Glutamatergic neuron (in vitro differentiated cells): Measurements from ENCODE around the gene MAP7. TPM values are rescaled to one million over a fixed set of nuclear protein-coding genes. Genes with fewer than 3 reads are reported as not detected.

Source experiments
- DNase-seq: peaks from one replicate; pipeline ENCODE4 v3.0.0; 2022
- H3K27ac Mint-ChIP-seq: one replicate; pipeline ENCODE4 v1.8.0; 2020; ENCODE audit warnings: mild to moderate bottlenecking, mixed read lengths, inconsistent platforms; ENCODE audit not compliant: unreplicated experiment
- H3K27me3 Mint-ChIP-seq: one replicate; pipeline ENCODE4 v1.8.0; 2020; ENCODE audit warnings: mild to moderate bottlenecking, moderate library complexity, mixed read lengths, inconsistent platforms; ENCODE audit not compliant: unreplicated experiment
- H3K36me3 Mint-ChIP-seq: one replicate; pipeline ENCODE4 v1.8.0; 2020; ENCODE audit warnings: mild to moderate bottlenecking, mixed read lengths, inconsistent platforms; ENCODE audit not compliant: unreplicated experiment
- H3K4me1 Mint-ChIP-seq: one replicate; pipeline ENCODE4 v1.8.0; 2020; ENCODE audit warnings: mild to moderate bottlenecking, low read depth, mixed read lengths, inconsistent platforms; ENCODE audit not compliant: unreplicated experiment
- H3K4me3 Mint-ChIP-seq: one replicate; pipeline ENCODE4 v1.8.0; 2020; ENCODE audit warnings: mild to moderate bottlenecking, mixed read lengths, inconsistent platforms; ENCODE audit not compliant: unreplicated experiment
- H3K9me3 Mint-ChIP-seq: one replicate; pipeline ENCODE4 v1.8.0; 2020; ENCODE audit warnings: mild to moderate bottlenecking, moderate library complexity, mixed read lengths, inconsistent platforms; ENCODE audit not compliant: unreplicated experiment
- total RNA-seq: library from RNA; stranded (reverse); fragmentation: NEBNext Ultra II Directional; extraction: Animal tissue kit (Norgen Biotek cat#: 25700); gene quantifications from one replicate; pipeline ENCODE4 v1.2.1, GENCODE V29; 2021; ENCODE audit not compliant: unreplicated experiment
- TF ChIP-seq, protein P1 (sequence below): fragments of 200-600 bp; sonication (generic); IDR thresholded peaks from one replicate; pipeline ENCODE4 v1.5.0; 2021; ENCODE audit not compliant: partially characterized antibody, unreplicated experiment

MAP7 gene
- total RNA-seq, 1 donor from 2014 or later, result 2.2 TPM

DNA sequence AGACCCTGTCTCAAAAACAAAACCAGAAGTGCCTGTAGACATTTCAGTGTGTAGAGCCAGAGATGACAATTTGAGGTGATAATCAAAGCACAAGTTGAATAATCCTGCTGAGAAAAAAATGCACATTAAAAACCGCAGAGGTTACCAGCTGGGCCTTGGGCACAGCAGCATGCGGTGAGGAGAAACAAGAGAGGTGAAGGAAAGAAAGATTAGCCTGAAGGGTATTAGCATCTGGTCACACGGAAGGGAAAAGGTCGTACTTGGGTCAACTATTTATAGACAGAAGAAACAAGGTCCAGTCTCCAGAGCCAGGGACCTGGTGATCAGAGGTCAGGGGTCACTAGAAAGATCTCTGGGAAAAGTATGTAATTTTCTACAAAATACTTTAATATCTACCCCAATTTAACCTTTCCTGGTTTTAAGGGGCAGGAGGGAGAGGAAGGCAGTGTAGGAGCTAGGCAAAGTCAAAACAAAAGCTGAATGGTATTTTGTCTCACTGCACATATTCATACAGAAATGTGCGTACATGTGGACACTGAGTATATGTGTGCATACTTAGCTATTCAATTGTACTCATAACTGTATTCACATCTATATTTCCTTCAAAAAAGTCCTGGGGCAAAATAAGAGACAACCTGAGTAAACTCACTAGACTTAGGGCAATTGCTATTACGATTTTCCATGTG is 10.1 kb downstream of the MAP7 start:
- peaks cover 10% of the 10 kb centered on the region for H3K4me1 Mint-ChIP-seq
- no peak overlapping the region for H3K4me3 Mint-ChIP-seq
- H3K27me3 Mint-ChIP-seq, result no peaks in the 10 kb centered on the region
- H3K27ac Mint-ChIP-seq, result no peak overlapping the region
- peaks cover 2% of the 10 kb centered on the region for H3K9me3 Mint-ChIP-seq
- no peaks in the 10 kb centered on the region for H3K36me3 Mint-ChIP-seq
- TF ChIP-seq, protein P1, sequence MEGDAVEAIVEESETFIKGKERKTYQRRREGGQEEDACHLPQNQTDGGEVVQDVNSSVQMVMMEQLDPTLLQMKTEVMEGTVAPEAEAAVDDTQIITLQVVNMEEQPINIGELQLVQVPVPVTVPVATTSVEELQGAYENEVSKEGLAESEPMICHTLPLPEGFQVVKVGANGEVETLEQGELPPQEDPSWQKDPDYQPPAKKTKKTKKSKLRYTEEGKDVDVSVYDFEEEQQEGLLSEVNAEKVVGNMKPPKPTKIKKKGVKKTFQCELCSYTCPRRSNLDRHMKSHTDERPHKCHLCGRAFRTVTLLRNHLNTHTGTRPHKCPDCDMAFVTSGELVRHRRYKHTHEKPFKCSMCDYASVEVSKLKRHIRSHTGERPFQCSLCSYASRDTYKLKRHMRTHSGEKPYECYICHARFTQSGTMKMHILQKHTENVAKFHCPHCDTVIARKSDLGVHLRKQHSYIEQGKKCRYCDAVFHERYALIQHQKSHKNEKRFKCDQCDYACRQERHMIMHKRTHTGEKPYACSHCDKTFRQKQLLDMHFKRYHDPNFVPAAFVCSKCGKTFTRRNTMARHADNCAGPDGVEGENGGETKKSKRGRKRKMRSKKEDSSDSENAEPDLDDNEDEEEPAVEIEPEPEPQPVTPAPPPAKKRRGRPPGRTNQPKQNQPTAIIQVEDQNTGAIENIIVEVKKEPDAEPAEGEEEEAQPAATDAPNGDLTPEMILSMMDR, result no peak
- no peak for DNase-seq

- no peak overlapping the region for H3K4me3 Mint-ChIP-seq
- no peak for DNase-seq
- H3K27me3 Mint-ChIP-seq, result no peaks in the 10 kb centered on the region
- peaks cover 7% of the 10 kb centered on the region for H3K4me1 Mint-ChIP-seq
- peaks cover 2% of the 10 kb centered on the region for H3K9me3 Mint-ChIP-seq
- TF ChIP-seq, protein P1, result no peak
- H3K27ac Mint-ChIP-seq, result no peak overlapping the region
- H3K36me3 Mint-ChIP-seq, result no peaks in the 10 kb centered on the region
These were observed 11.4 kb downstream of the MAP7 start for GRCh38 chr6:136538836-136539235.

GRCh38 chr6:136535880-136536650 is 14.2 kb downstream of the MAP7 start:
- TF ChIP-seq, protein P1, result no peak
- H3K27ac Mint-ChIP-seq, result no peak overlapping the region
- H3K36me3 Mint-ChIP-seq, result no peaks in the 10 kb centered on the region
- no peak for DNase-seq
- H3K27me3 Mint-ChIP-seq, result no peaks in the 10 kb centered on the region
- H3K4me1 Mint-ChIP-seq, result peaks cover 11% of the 10 kb centered on the region
- H3K4me3 Mint-ChIP-seq, result no peak overlapping the region
- H3K9me3 Mint-ChIP-seq, result no peaks in the 10 kb centered on the region

- Mint-ChIP-seq H3K36me3 (no peaks in the 10 kb centered on the region), H3K27me3 (no peaks in the 10 kb centered on the region), H3K4me3 (no peak overlapping the region), H3K4me1 (peaks cover 10% of the 10 kb centered on the region), H3K27ac (no peak overlapping the region), H3K9me3 (no peaks in the 10 kb centered on the region)
- TF ChIP-seq, protein P1, result no peak
- no peak for DNase-seq
These were observed 15.0 kb downstream of the MAP7 start for GRCh38 chr6:136535017-136535765.
